WTC11 (cell line): ENCODE measurements around the gene TCEANC2. TPM values are rescaled to one million over a fixed set of nuclear protein-coding genes. Genes with fewer than 3 reads are reported as not detected.

Source experiments
- ATAC-seq: fragments of 200-7000 bp; cut with Tn5 transposase; 2 replicates; pipeline ENCODE4 v1.10.0; 2021; ENCODE audit warnings: mild to moderate bottlenecking, moderate library complexity
- CTCF ChIA-PET: fragments of 300-600 bp; sonication (Branson Sonifier 250); formaldehyde crosslinking; loops from one replicate; lab custom pipeline; 2021; ENCODE audit warnings: antibody characterized with exemption; lab: Charles Lee
- POLR2A ChIA-PET: fragments of 350-600 bp; sonication (Branson Sonifier 250); formaldehyde crosslinking; loops from one replicate; lab custom pipeline; 2021; ENCODE audit warnings: antibody characterized with exemption; lab: Charles Lee
- DNase-seq: peaks from one replicate; pipeline ENCODE4 v3.0.0; 2021; ENCODE audit warnings: low spot score
- H3K27ac Mint-ChIP-seq: 2 replicates; pipeline ENCODE4 v1.8.0; 2021; ENCODE audit warnings: mixed read lengths
- H3K27me3 Mint-ChIP-seq: 2 replicates; pipeline ENCODE4 v1.8.0; 2021; ENCODE audit warnings: low read depth, mild to moderate bottlenecking, moderate library complexity, mixed read lengths
- H3K36me3 Mint-ChIP-seq: 2 replicates; pipeline ENCODE4 v1.8.0; 2021; ENCODE audit warnings: mixed read lengths
- H3K4me1 Mint-ChIP-seq: 2 replicates; pipeline ENCODE4 v1.8.0; 2022; ENCODE audit warnings: mixed read lengths
- H3K4me3 Mint-ChIP-seq: 2 replicates; pipeline ENCODE4 v1.8.0; 2021; ENCODE audit warnings: mild to moderate bottlenecking, moderate library complexity, mixed read lengths
- H3K9me3 Mint-ChIP-seq: 2 replicates; pipeline ENCODE4 v1.8.0; 2021; ENCODE audit warnings: mixed read lengths
- E2F4 ChIP-seq: sonication (generic); formaldehyde crosslinking; IDR thresholded peaks from 2 replicates; pipeline ENCODE4 v1.8.1; 2022; ENCODE audit warnings: low read depth, mild to moderate bottlenecking, moderate library complexity, missing genetic modification reagents, borderline replicate concordance
- GRHL2 ChIP-seq: fragments of 250-450 bp; sonication (Bioruptor Pico); IDR thresholded peaks from 2 replicates; pipeline ENCODE4 v1.8.0; 2022; ENCODE audit warnings: mild to moderate bottlenecking, moderate library complexity; ENCODE audit not compliant: insufficient replicate concordance, severe bottlenecking
- NFE2L1 ChIP-seq: sonication (generic); formaldehyde crosslinking; IDR thresholded peaks from 2 replicates; pipeline ENCODE4 v1.8.1; 2023; ENCODE audit warnings: missing genetic modification reagents
- OVOL2 ChIP-seq: fragments of 250-450 bp; sonication (Bioruptor Pico); IDR thresholded peaks from 2 replicates; pipeline ENCODE4 v1.9.0; 2021; ENCODE audit warnings: mild to moderate bottlenecking, borderline replicate concordance
- RELA ChIP-seq: sonication (generic); formaldehyde crosslinking; IDR thresholded peaks from 2 replicates; pipeline ENCODE4 v1.8.1; 2022; ENCODE audit warnings: missing genetic modification reagents, mild to moderate bottlenecking, borderline replicate concordance
- TEAD4 ChIP-seq: sonication (generic); formaldehyde crosslinking; IDR thresholded peaks from 2 replicates; pipeline ENCODE4 v1.8.0; 2022; ENCODE audit warnings: mild to moderate bottlenecking, missing genetic modification reagents
- ZNF121 ChIP-seq: sonication (generic); formaldehyde crosslinking; IDR thresholded peaks from 2 replicates; pipeline ENCODE4 v1.8.0; 2023; ENCODE audit warnings: missing genetic modification reagents
- ZNF219 ChIP-seq: sonication (generic); formaldehyde crosslinking; IDR thresholded peaks from 2 replicates; pipeline ENCODE4 v1.8.0; 2023; ENCODE audit warnings: missing genetic modification reagents, mild to moderate bottlenecking, borderline replicate concordance
- ZNF232 ChIP-seq: sonication (generic); formaldehyde crosslinking; IDR thresholded peaks from 2 replicates; pipeline ENCODE4 v1.8.0; 2022; ENCODE audit warnings: mild to moderate bottlenecking, missing genetic modification reagents
- ZNF423 ChIP-seq: fragments of 250-450 bp; sonication (Bioruptor Pico); IDR thresholded peaks from 2 replicates; pipeline ENCODE4 v2.1.2; 2022; ENCODE audit warnings: mild to moderate bottlenecking, moderate library complexity
- total RNA-seq: library from RNA; stranded (reverse); gene quantifications from 3 replicates; pipeline ENCODE4 v1.2.3, GENCODE V29; 2021
- TF ChIP-seq, protein P1 (sequence below): sonication (generic); formaldehyde crosslinking; conservative IDR thresholded peaks from 2 replicates; pipeline ENCODE4 v1.8.1; 2023; ENCODE audit warnings: mild to moderate bottlenecking, low read depth, missing genetic modification reagents, moderate library complexity
- TF ChIP-seq, protein P2 (sequence below): sonication (generic); formaldehyde crosslinking; IDR thresholded peaks from 2 replicates; pipeline ENCODE4 v1.8.0; 2023; ENCODE audit warnings: missing genetic modification reagents, mild to moderate bottlenecking, borderline replicate concordance
- TF ChIP-seq, protein P3 (sequence below): sonication (generic); formaldehyde crosslinking; IDR thresholded peaks from 2 replicates; pipeline ENCODE4 v1.8.1; 2023; ENCODE audit warnings: mild to moderate bottlenecking, missing genetic modification reagents, moderate library complexity

The TCEANC2 gene
- total RNA-seq, 1 experiment from 2014 or later = 6.3 TPM

DNA sequence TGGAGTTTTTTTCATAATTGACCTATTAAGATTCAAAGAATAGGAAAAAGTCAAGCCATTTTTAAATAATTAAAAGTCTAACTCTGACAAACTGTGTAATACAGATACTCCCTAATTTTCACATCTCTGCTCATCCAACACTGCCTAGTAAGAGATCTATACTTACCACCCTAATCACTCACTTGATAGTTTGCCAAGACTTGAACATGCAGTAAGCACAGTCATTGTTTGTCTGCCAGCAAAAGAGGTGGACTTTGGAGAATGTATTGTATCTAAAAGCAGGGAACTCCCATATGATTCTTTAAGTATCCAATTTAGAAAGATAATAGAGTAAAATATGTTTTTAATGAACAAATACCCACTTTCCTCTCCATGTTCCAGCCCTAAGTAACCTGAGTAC is 15.9 kb upstream of the TCEANC2 start:
- no peaks in the 10 kb centered on the region for H3K9me3 Mint-ChIP-seq
- POLR2A ChIA-PET = no interaction called here
- peaks cover 57% of the 10 kb centered on the region for H3K36me3 Mint-ChIP-seq
- no peak overlapping the region for H3K4me3 Mint-ChIP-seq
- DNase-seq (no peak), ATAC-seq (no peak)
- no peaks in the 10 kb centered on the region for H3K4me1 Mint-ChIP-seq
- H3K27ac Mint-ChIP-seq = no peak overlapping the region
- TF ChIP-seq ZNF232 (CRISPR knock-in tag) (no peak), ZNF121 (CRISPR knock-in tag) (no peak), NFE2L1 (CRISPR knock-in tag) (no peak)
- no peaks in the 10 kb centered on the region for H3K27me3 Mint-ChIP-seq
- CTCF ChIA-PET = no interaction called here

GRCh38 chr1:54041806-54042205 is 11.6 kb upstream of the TCEANC2 start:
- CTCF ChIA-PET = interaction anchor here (1.9 kb wide), 1 partner anchor 50 kb away, joined by 7 read pairs; no protein-coding TSS in a partner anchor
- H3K27ac Mint-ChIP-seq = no peak overlapping the region
- POLR2A ChIA-PET = no interaction called here

DNA sequence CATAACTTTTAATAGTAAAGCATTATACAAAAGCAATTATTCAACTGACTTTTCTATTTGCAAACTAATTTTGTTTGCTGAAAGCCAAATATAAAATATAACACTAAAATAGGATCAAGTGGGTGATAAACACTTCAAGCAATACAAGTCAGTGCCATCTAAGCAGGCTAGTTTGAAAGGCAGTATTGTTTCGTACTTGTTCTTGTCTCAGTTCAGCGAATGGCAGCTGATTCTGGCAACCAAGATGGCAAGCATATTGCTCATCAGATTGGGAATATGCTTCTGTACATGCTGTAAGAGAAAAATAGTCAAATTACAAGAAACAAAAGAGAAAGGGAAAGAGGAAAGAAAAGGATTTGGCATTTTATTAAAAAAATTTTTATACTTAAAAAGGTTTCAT is 7.9 kb upstream of the TCEANC2 start:
- TF ChIP-seq, protein P1, sequence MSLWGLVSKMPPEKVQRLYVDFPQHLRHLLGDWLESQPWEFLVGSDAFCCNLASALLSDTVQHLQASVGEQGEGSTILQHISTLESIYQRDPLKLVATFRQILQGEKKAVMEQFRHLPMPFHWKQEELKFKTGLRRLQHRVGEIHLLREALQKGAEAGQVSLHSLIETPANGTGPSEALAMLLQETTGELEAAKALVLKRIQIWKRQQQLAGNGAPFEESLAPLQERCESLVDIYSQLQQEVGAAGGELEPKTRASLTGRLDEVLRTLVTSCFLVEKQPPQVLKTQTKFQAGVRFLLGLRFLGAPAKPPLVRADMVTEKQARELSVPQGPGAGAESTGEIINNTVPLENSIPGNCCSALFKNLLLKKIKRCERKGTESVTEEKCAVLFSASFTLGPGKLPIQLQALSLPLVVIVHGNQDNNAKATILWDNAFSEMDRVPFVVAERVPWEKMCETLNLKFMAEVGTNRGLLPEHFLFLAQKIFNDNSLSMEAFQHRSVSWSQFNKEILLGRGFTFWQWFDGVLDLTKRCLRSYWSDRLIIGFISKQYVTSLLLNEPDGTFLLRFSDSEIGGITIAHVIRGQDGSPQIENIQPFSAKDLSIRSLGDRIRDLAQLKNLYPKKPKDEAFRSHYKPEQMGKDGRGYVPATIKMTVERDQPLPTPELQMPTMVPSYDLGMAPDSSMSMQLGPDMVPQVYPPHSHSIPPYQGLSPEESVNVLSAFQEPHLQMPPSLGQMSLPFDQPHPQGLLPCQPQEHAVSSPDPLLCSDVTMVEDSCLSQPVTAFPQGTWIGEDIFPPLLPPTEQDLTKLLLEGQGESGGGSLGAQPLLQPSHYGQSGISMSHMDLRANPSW (CRISPR knock-in tag) = no peak
- Mint-ChIP-seq H3K4me3 (no peak overlapping the region), H3K27ac (no peak overlapping the region), H3K27me3 (no peaks in the 10 kb centered on the region), H3K4me1 (peaks cover 3% of the 10 kb centered on the region), H3K9me3 (no peaks in the 10 kb centered on the region), H3K36me3 (peaks cover 26% of the 10 kb centered on the region)
- CTCF ChIA-PET = no interaction called here
- POLR2A ChIA-PET = no interaction called here
- no peak for ATAC-seq
- no peak for DNase-seq

More at GRCh38 chr1:54041806-54042205, 11.6 kb upstream of the TCEANC2 start:
- Mint-ChIP-seq H3K4me1 (no peaks in the 10 kb centered on the region), H3K27me3 (no peaks in the 10 kb centered on the region), H3K36me3 (peaks cover 42% of the 10 kb centered on the region), H3K9me3 (no peaks in the 10 kb centered on the region), H3K4me3 (no peak overlapping the region)
- TF ChIP-seq, protein P2, sequence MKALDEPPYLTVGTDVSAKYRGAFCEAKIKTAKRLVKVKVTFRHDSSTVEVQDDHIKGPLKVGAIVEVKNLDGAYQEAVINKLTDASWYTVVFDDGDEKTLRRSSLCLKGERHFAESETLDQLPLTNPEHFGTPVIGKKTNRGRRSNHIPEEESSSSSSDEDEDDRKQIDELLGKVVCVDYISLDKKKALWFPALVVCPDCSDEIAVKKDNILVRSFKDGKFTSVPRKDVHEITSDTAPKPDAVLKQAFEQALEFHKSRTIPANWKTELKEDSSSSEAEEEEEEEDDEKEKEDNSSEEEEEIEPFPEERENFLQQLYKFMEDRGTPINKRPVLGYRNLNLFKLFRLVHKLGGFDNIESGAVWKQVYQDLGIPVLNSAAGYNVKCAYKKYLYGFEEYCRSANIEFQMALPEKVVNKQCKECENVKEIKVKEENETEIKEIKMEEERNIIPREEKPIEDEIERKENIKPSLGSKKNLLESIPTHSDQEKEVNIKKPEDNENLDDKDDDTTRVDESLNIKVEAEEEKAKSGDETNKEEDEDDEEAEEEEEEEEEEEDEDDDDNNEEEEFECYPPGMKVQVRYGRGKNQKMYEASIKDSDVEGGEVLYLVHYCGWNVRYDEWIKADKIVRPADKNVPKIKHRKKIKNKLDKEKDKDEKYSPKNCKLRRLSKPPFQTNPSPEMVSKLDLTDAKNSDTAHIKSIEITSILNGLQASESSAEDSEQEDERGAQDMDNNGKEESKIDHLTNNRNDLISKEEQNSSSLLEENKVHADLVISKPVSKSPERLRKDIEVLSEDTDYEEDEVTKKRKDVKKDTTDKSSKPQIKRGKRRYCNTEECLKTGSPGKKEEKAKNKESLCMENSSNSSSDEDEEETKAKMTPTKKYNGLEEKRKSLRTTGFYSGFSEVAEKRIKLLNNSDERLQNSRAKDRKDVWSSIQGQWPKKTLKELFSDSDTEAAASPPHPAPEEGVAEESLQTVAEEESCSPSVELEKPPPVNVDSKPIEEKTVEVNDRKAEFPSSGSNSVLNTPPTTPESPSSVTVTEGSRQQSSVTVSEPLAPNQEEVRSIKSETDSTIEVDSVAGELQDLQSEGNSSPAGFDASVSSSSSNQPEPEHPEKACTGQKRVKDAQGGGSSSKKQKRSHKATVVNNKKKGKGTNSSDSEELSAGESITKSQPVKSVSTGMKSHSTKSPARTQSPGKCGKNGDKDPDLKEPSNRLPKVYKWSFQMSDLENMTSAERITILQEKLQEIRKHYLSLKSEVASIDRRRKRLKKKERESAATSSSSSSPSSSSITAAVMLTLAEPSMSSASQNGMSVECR (CRISPR knock-in tag) = no peak
- TF ChIP-seq ZNF219 = no peak
- TF ChIP-seq E2F4 (CRISPR knock-in tag) = no peak
- DNase-seq (no peak), ATAC-seq (no peak)

DNA sequence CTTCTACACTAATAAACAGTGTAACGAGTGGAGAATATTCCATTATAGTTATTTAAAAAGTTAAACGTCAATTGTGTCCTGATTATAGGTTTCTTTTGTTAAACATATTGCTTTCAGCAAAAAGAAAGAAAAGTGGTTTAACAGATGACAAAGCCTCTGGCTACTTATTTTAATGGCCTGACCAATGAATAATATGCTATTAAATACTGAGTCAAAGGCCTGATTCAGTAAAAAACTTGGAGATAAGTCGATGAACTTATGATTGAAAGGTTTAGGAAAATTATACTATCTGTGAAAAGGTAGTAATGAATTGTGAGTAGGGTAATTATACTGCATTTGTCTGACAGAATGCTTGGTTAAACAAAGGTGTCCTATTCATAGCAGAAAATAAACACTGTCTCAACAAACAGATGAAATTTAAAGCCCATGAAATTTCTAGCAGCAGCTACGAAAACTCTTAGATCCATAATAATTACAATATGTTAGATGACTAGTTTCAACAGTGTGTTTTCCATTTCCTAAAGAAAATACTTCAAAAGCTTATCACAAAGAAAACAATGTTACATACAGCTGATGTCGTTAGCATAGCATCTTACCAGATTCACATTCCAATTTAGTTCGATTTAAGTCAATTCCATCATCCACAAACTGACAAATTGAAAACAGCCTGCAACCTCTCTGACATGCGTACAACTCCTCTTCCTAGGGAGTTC is 6.6 kb upstream of the TCEANC2 start:
- POLR2A ChIA-PET = no interaction called here
- H3K27ac Mint-ChIP-seq = no peak overlapping the region; the same call in 1 of the 2 replicates
- H3K4me1 Mint-ChIP-seq = peaks cover 3% of the 10 kb centered on the region
- DNase-seq (no peak), ATAC-seq (no peak)
- H3K9me3 Mint-ChIP-seq = no peaks in the 10 kb centered on the region
- TF ChIP-seq, protein P3, sequence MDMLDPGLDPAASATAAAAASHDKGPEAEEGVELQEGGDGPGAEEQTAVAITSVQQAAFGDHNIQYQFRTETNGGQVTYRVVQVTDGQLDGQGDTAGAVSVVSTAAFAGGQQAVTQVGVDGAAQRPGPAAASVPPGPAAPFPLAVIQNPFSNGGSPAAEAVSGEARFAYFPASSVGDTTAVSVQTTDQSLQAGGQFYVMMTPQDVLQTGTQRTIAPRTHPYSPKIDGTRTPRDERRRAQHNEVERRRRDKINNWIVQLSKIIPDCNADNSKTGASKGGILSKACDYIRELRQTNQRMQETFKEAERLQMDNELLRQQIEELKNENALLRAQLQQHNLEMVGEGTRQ = no peak
- no peak for TF ChIP-seq RELA (CRISPR knock-in tag)
- TF ChIP-seq NFE2L1 (CRISPR knock-in tag) = no peak
- TF ChIP-seq, protein P2 (CRISPR knock-in tag) = no peak
- TF ChIP-seq GRHL2 (CRISPR knock-in tag) = no peak
- no peak for TF ChIP-seq OVOL2 (CRISPR knock-in tag)
- TF ChIP-seq ZNF423 = no peak
- no peak for TF ChIP-seq TEAD4 (CRISPR knock-in tag)
- CTCF ChIA-PET = interaction anchor here (2.0 kb wide), 1 partner anchor 55 kb away, joined by 9 read pairs; no protein-coding TSS in a partner anchor
- peaks cover 15% of the 10 kb centered on the region for H3K36me3 Mint-ChIP-seq
- H3K4me3 Mint-ChIP-seq = no peak overlapping the region
- no peaks in the 10 kb centered on the region for H3K27me3 Mint-ChIP-seq
